Thymus (tissue), 11 donors: ENCODE data around the gene TAF1L. TPM values are rescaled to one million over a fixed set of nuclear protein-coding genes. Genes with fewer than 3 reads are reported as not detected.
"Not testable (repeated sequence)": the region's sequence is repeated elsewhere in the genome, so short reads cannot be mapped to it uniquely, and the experiment has no call there.

Source experiments
- DNase-seq, 9 donors: peaks; one replicate each; pipeline ENCODE4 v3.0.0-alpha.2; 2013; ENCODE audit warnings: low spot score in 9 of 9, low read depth in 6 of 9, missing footprints in 1 of 9
- H3K27ac ChIP-seq, 2 donors: one replicate each; pipeline ENCODE4 v1.5.1; 2013; ENCODE audit warnings: control low read depth in 1 of 2, low read depth in 1 of 2, low read length in 1 of 2, mild to moderate bottlenecking in 1 of 2, moderate library complexity in 1 of 2
- H3K27me3 ChIP-seq, 2 donors: one replicate each; pipeline ENCODE4 v1.5.1; 2013; ENCODE audit warnings: low read length in 1 of 2; ENCODE audit not compliant: control insufficient read depth in 2 of 2, insufficient read depth in 1 of 2
- H3K36me3 ChIP-seq, 2 donors: one replicate each; pipeline ENCODE4 v1.5.1; 2013; ENCODE audit warnings: low read length in 1 of 2, mild to moderate bottlenecking in 1 of 2, moderate library complexity in 1 of 2; ENCODE audit not compliant: control insufficient read depth in 2 of 2, insufficient read depth in 2 of 2
- H3K4me1 ChIP-seq, 2 donors: one replicate each; pipeline ENCODE4 v1.5.1; 2013; ENCODE audit warnings: low read length in 2 of 2; ENCODE audit not compliant: control insufficient read depth in 2 of 2, insufficient read depth in 2 of 2
- H3K4me3 ChIP-seq, 2 donors: one replicate each; pipeline ENCODE4 v1.5.1; 2013; ENCODE audit warnings: low read length in 2 of 2, control low read depth in 1 of 2, mild to moderate bottlenecking in 1 of 2
- H3K9me3 ChIP-seq, 2 donors: one replicate each; pipeline ENCODE4 v1.5.1; 2013; ENCODE audit warnings: low read length in 1 of 2, mild to moderate bottlenecking in 1 of 2; ENCODE audit not compliant: control insufficient read depth in 2 of 2, insufficient read depth in 1 of 2
- WGBS: extraction: QIAGEN DNeasy Blood & Tissue Kit; methylation state at CpG from one replicate; pipeline ENCODE4 v1.1.7; 2013; 5-methylcytosine and 5-hydroxymethylcytosine counted together
- polyA plus RNA-seq: library from polyadenylated mRNA; stranded (reverse); fragments of 200-250 nt; gene quantifications from one replicate; pipeline ENCODE4 v1.2.3, GENCODE V29; 2013
- total RNA-seq: library from RNA; stranded (reverse); fragments of 120-200 nt; gene quantifications from one replicate; pipeline ENCODE4 v1.2.4, GENCODE V29; 2013
- donor health status: healthy.

Gene TAF1L
- total and polyA plus RNA-seq, 2 donors: under 0.01 TPM; not detected in 1

- not testable (repeated sequence) for H3K27ac ChIP-seq, DNase-seq, H3K9me3 ChIP-seq, H3K36me3 ChIP-seq, H3K27me3 ChIP-seq, H3K4me3 ChIP-seq, H3K4me1 ChIP-seq
- WGBS: 20% methylated on average over 3 of the region's 3 CpGs
Measured at GRCh38 chr9:32599021-32599420, 36.4 kb downstream of the TAF1L start.

GRCh38 chr9:32596936-32597335, 38.5 kb downstream of the TAF1L start:
- no peaks in the 10 kb centered on the region for H3K27me3 ChIP-seq
- no peak overlapping the region for H3K4me3 ChIP-seq
- DNase-seq: no peak
- H3K36me3 ChIP-seq: no peaks in the 10 kb centered on the region
- no peaks in the 10 kb centered on the region for H3K4me1 ChIP-seq
- no peak overlapping the region for H3K27ac ChIP-seq
- H3K9me3 ChIP-seq: no peaks in the 10 kb centered on the region

GRCh38 chr9:32596096-32596865, 39.2 kb downstream of the TAF1L start:
- Histone ChIP-seq H3K27ac (no peak overlapping the region), H3K27me3 (no peaks in the 10 kb centered on the region), H3K4me3 (no peak overlapping the region), H3K36me3 (no peaks in the 10 kb centered on the region), H3K4me1 (no peaks in the 10 kb centered on the region), H3K9me3 (no peaks in the 10 kb centered on the region)
- DNase-seq: no peak
- 52% methylated on average over 4 of the region's 4 CpGs for WGBS

GRCh38 chr9:32590898-32591297, 44.6 kb downstream of the TAF1L start:
- Histone ChIP-seq H3K9me3 (no peaks in the 10 kb centered on the region), H3K4me1 (no peaks in the 10 kb centered on the region), H3K27me3 (no peaks in the 10 kb centered on the region), H3K4me3 (no peak overlapping the region), H3K27ac (no peak overlapping the region), H3K36me3 (no peaks in the 10 kb centered on the region)
- no peak for DNase-seq
- 95% methylated on average over 1 of the region's 1 CpG for WGBS

GRCh38 chr9:32590476-32590875, 45.0 kb downstream of the TAF1L start:
- no peak for DNase-seq
- Histone ChIP-seq H3K27me3 (no peaks in the 10 kb centered on the region), H3K4me3 (no peak overlapping the region), H3K27ac (no peak overlapping the region), H3K9me3 (no peaks in the 10 kb centered on the region), H3K36me3 (no peaks in the 10 kb centered on the region), H3K4me1 (no peaks in the 10 kb centered on the region)
- WGBS: 60% methylated on average over 2 of the region's 2 CpGs

- DNase-seq: peak in 8 of 9 donors; percentile 7 to 53 (median 20)
- Histone ChIP-seq H3K27ac (no peak overlapping the region), H3K4me1 (no peaks in the 10 kb centered on the region), H3K27me3 (no peaks in the 10 kb centered on the region), H3K36me3 (no peaks in the 10 kb centered on the region), H3K9me3 (no peaks in the 10 kb centered on the region), H3K4me3 (no peak overlapping the region)
- 51% methylated on average over 6 of the region's 6 CpGs for WGBS
Measured at GRCh38 chr9:32589083-32589723, 46.3 kb downstream of the TAF1L start.

- no peak for DNase-seq
- no peaks in the 10 kb centered on the region for H3K9me3 ChIP-seq
- H3K27ac ChIP-seq: no peak overlapping the region
- no peaks in the 10 kb centered on the region for H3K36me3 ChIP-seq
- no peak overlapping the region for H3K4me3 ChIP-seq
- no peaks in the 10 kb centered on the region for H3K4me1 ChIP-seq
- no peaks in the 10 kb centered on the region for H3K27me3 ChIP-seq
Measured at GRCh38 chr9:32587901-32588300, 47.6 kb downstream of the TAF1L start.

- Histone ChIP-seq H3K36me3 (no peaks in the 10 kb centered on the region), H3K27me3 (no peaks in the 10 kb centered on the region), H3K9me3 (no peaks in the 10 kb centered on the region), H3K27ac (no peak overlapping the region), H3K4me1 (no peaks in the 10 kb centered on the region), H3K4me3 (no peak overlapping the region)
- DNase-seq: no peak
- WGBS: 67% methylated on average over 2 of the region's 2 CpGs
Measured at GRCh38 chr9:32584784-32585183, 50.7 kb downstream of the TAF1L start.

GRCh38 chr9:32581512-32582143, 53.8 kb downstream of the TAF1L start:
- Histone ChIP-seq H3K4me1 (no peaks in the 10 kb centered on the region), H3K27me3 (peaks cover 3% of the 10 kb centered on the region in 2 donors), H3K4me3 (no peak overlapping the region), H3K9me3 (no peaks in the 10 kb centered on the region), H3K36me3 (no peaks in the 10 kb centered on the region), H3K27ac (no peak overlapping the region)
- DNase-seq: peak in 8 of 9 donors; percentile 8 to 64 (median 28)
- WGBS: 58% methylated on average over 3 of the region's 3 CpGs
